K562 (cell line): ENCODE results near the gene KLHL22. TPM values are rescaled to one million over a fixed set of nuclear protein-coding genes. Genes with fewer than 3 reads are reported as not detected.

ENCODE experiments used
- ATF6 ChIP-seq: sonication (generic); formaldehyde crosslinking; IDR thresholded peaks from 2 replicates; pipeline ENCODE4 v1.4.0; 2020; ENCODE audit warnings: mild to moderate bottlenecking, missing genetic modification reagents
- CBX8 ChIP-seq: fragments of 200-600 bp; sonication (generic); IDR thresholded peaks from 2 replicates; pipeline ENCODE4 v1.6.1; 2012; ENCODE audit warnings: borderline replicate concordance, mixed run types, low read depth, mild to moderate bottlenecking, moderate library complexity, mixed read lengths, low read length, control low read depth, inconsistent platforms; ENCODE audit not compliant: poor library complexity, severe bottlenecking; ENCODE audit errors: extremely low read depth
- ILK ChIP-seq: fragments of 450-650 bp; IDR thresholded peaks from 2 replicates; pipeline ENCODE4 v1.6.1; 2016; ENCODE audit warnings: missing genetic modification characterization, low read depth, mild to moderate bottlenecking, missing compliant biosample characterization, moderate library complexity, borderline replicate concordance
- MTF1 ChIP-seq: fragments of 250-450 bp; sonication (Bioruptor Pico); IDR thresholded peaks from 2 replicates; pipeline ENCODE4 v1.9.0; 2021; ENCODE audit warnings: moderate library complexity, mild to moderate bottlenecking, inconsistent platforms, borderline replicate concordance
- NFIX ChIP-seq: fragments of 250-450 bp; sonication (Bioruptor Pico); IDR thresholded peaks from 2 replicates; pipeline ENCODE4 v1.4.0; 2020; ENCODE audit warnings: low read depth, mild to moderate bottlenecking, moderate library complexity
- PHF21A ChIP-seq: fragments of 450-650 bp; IDR thresholded peaks from 2 replicates; pipeline ENCODE4 v1.6.1; 2017; ENCODE audit warnings: low read depth, borderline replicate concordance
- RAD21 ChIP-seq, 2 experiments: fragments of 250-450 bp in 1 of 2; fragments of 450-650 bp in 1 of 2; sonication (Bioruptor Pico) in 1 of 2; formaldehyde crosslinking in 1 of 2; IDR thresholded peaks in 1 of 2; conservative IDR thresholded peaks in 1 of 2; 2 replicates each; pipeline versions ENCODE4 v1.4.0 to v1.8.0; 2020 to 2022; ENCODE audit warnings: mild to moderate bottlenecking in 2 of 2, moderate library complexity in 1 of 2
- RBM22 ChIP-seq: fragments of 200-400 bp; formaldehyde crosslinking; IDR thresholded peaks from 2 replicates; pipeline ENCODE4 v1.6.1; 2018; ENCODE audit warnings: low read length, low read depth; ENCODE audit not compliant: poor library complexity, severe bottlenecking
- ZBTB17 ChIP-seq: fragments of 450-650 bp; formaldehyde crosslinking; IDR thresholded peaks from 2 replicates; pipeline ENCODE4 v1.4.0; 2020; ENCODE audit warnings: mild to moderate bottlenecking
- ZC3H4 ChIP-seq: sonication (generic); formaldehyde crosslinking; IDR thresholded peaks from 2 replicates; pipeline ENCODE4 v1.9.0; 2021; ENCODE audit warnings: missing genetic modification reagents, borderline replicate concordance
- ZFPM2 ChIP-seq: fragments of 250-450 bp; sonication (Bioruptor Pico); IDR thresholded peaks from 2 replicates; pipeline ENCODE4 v1.5.1; 2022; ENCODE audit warnings: mild to moderate bottlenecking
- ZNF354B ChIP-seq: fragments of 250-450 bp; sonication (Bioruptor Pico); IDR thresholded peaks from 2 replicates; pipeline ENCODE4 v1.4.0; 2020
- ZNF507 ChIP-seq: conservative IDR thresholded peaks from 2 replicates; pipeline ENCODE4 v1.6.1; 2017; ENCODE audit warnings: missing genetic modification characterization, missing compliant biosample characterization
- ZNF584 ChIP-seq: fragments of 200-800 bp; sonication (Bioruptor generic); IDR thresholded peaks from 2 replicates; pipeline ENCODE4 v1.6.1; 2016; ENCODE audit warnings: low read depth, mild to moderate bottlenecking, missing genetic modification characterization, missing compliant biosample characterization
- polyA plus RNA-seq, 8 experiments: library from polyadenylated mRNA; depleted of rRNA in 4 of 8; stranded (reverse) in 5 of 8; unstranded in 3 of 8; fragments of >200 nt; fragmentation: Nextera tagmentation in 2 of 8; fragmentation: Illumina TruSeq in 1 of 8; extraction: Ambion mirVana in 2 of 8; extraction: Trizol in 1 of 8; gene quantifications; 2 replicates each; pipeline versions ENCODE4 v1.2.1 to v1.2.3, GENCODE V29; 2011 to 2014; ENCODE audit warnings: inconsistent platforms in 1 of 8, missing spikeins in 1 of 8
- total RNA-seq, 7 experiments: library from RNA; depleted of rRNA in 6 of 7; stranded (reverse); fragments of >200 nt in 6 of 7; fragmentation: Illumina TruSeq in 2 of 7; extraction: Trizol in 2 of 7; gene quantifications; 2 replicates each; pipeline versions ENCODE4 v1.2.1 to v1.2.3, GENCODE V29; 2011 to 2021; ENCODE audit warnings: low replicate concordance in 1 of 7
- TF ChIP-seq, protein P1 (sequence below), 2 experiments: fragments of 450-650 bp; IDR thresholded peaks; 2 replicates each; pipeline ENCODE4 v1.6.1; 2018; ENCODE audit warnings: mild to moderate bottlenecking in 2 of 2, low read depth in 1 of 2; ENCODE audit not compliant: partially characterized antibody in 2 of 2

KLHL22 gene
- total and polyA plus RNA-seq, 9 of the 15 experiments (the other 6 are each of a cell fraction or from before 2014, with no cell fraction given): 1.3 to 25.6 (median 15.2) TPM

GRCh38 chr22:20531404-20532201 is 36.0 kb upstream of the KLHL22 start (continued):
- TF ChIP-seq, protein P1, sequence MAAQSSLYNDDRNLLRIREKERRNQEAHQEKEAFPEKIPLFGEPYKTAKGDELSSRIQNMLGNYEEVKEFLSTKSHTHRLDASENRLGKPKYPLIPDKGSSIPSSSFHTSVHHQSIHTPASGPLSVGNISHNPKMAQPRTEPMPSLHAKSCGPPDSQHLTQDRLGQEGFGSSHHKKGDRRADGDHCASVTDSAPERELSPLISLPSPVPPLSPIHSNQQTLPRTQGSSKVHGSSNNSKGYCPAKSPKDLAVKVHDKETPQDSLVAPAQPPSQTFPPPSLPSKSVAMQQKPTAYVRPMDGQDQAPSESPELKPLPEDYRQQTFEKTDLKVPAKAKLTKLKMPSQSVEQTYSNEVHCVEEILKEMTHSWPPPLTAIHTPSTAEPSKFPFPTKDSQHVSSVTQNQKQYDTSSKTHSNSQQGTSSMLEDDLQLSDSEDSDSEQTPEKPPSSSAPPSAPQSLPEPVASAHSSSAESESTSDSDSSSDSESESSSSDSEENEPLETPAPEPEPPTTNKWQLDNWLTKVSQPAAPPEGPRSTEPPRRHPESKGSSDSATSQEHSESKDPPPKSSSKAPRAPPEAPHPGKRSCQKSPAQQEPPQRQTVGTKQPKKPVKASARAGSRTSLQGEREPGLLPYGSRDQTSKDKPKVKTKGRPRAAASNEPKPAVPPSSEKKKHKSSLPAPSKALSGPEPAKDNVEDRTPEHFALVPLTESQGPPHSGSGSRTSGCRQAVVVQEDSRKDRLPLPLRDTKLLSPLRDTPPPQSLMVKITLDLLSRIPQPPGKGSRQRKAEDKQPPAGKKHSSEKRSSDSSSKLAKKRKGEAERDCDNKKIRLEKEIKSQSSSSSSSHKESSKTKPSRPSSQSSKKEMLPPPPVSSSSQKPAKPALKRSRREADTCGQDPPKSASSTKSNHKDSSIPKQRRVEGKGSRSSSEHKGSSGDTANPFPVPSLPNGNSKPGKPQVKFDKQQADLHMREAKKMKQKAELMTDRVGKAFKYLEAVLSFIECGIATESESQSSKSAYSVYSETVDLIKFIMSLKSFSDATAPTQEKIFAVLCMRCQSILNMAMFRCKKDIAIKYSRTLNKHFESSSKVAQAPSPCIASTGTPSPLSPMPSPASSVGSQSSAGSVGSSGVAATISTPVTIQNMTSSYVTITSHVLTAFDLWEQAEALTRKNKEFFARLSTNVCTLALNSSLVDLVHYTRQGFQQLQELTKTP (IDR thresholded peaks at IDR 0.05; ENCODE audit: low read depth in 1 of 2, partially characterized antibody in 2 of 2): no peak
- TF ChIP-seq PHF21A: no peak
- TF ChIP-seq MTF1 (CRISPR knock-in tag): no peak
- TF ChIP-seq ZC3H4: no peak
- TF ChIP-seq ATF6 (CRISPR knock-in tag): no peak
- no peak for TF ChIP-seq ZFPM2 (CRISPR knock-in tag)
- TF ChIP-seq ZBTB17: no peak
- TF ChIP-seq ZNF354B (CRISPR knock-in tag): no peak
- no peak for TF ChIP-seq RAD21 (CRISPR knock-in tag; conservative IDR thresholded peaks at IDR 0.05 in 1 of 2, IDR thresholded peaks at IDR 0.05 in 1 of 2)
- peak; percentile 54 for TF ChIP-seq RBM22
- TF ChIP-seq CBX8: no peak
- TF ChIP-seq ILK: no peak
- TF ChIP-seq ZNF507 (tag): no peak
- no peak for TF ChIP-seq ZNF584 (CRISPR knock-in tag)
- no peak for TF ChIP-seq NFIX (CRISPR knock-in tag)
